Fibroblast of lung (primary cell): ENCODE results near the gene CROCC2. TPM values are rescaled to one million over a fixed set of nuclear protein-coding genes. Genes with fewer than 3 reads are reported as not detected.

ENCODE experiments used
- DNase-seq, 2 donors: peaks; one replicate each; pipeline versions ENCODE4 v3.0.0 to v3.0.0-alpha.2; 2010; ENCODE audit warnings: low read depth in 2 of 2
- H2AFZ ChIP-seq: 2 replicates; pipeline ENCODE4 v1.5.1; 2012; ENCODE audit warnings: low read length, control low read depth, inconsistent platforms
- H3K27ac ChIP-seq: 2 replicates; pipeline ENCODE4 v1.5.1; 2011; ENCODE audit warnings: low read length, control low read depth; ENCODE audit not compliant: insufficient read depth
- H3K27me3 ChIP-seq: 2 replicates; pipeline ENCODE4 v1.5.1; 2011; ENCODE audit warnings: mild to moderate bottlenecking, low read length; ENCODE audit not compliant: control insufficient read depth, insufficient read depth
- H3K36me3 ChIP-seq: 2 replicates; pipeline ENCODE4 v1.5.1; 2011; ENCODE audit warnings: low read length; ENCODE audit not compliant: control insufficient read depth, insufficient read depth
- H3K4me1 ChIP-seq: 2 replicates; pipeline ENCODE4 v1.5.1; 2011; ENCODE audit warnings: low read length; ENCODE audit not compliant: control insufficient read depth, insufficient read depth; ENCODE audit errors: extremely low read depth
- H3K4me2 ChIP-seq: 2 replicates; pipeline ENCODE4 v1.5.1; 2011; ENCODE audit warnings: low read length, control low read depth; ENCODE audit not compliant: insufficient read depth; ENCODE audit errors: extremely low read depth
- H3K4me3 ChIP-seq, 4 experiments: fragments of 200-600 bp in 1 of 4; sonication (generic) in 1 of 4; replicated peaks in 1 of 4; 2 replicates each; pipeline ENCODE4 v1.5.1; 2011 to 2016; ENCODE audit warnings: low read length in 4 of 4, low read depth in 3 of 4, mild to moderate bottlenecking in 3 of 4, control low read depth in 2 of 4, inconsistent platforms in 1 of 4, mixed read lengths in 1 of 4; ENCODE audit not compliant: insufficient read depth in 1 of 4; ENCODE audit errors: control extremely low read depth in 1 of 4
- H3K79me2 ChIP-seq: 2 replicates; pipeline ENCODE4 v1.5.1; 2012; ENCODE audit warnings: mild to moderate bottlenecking, low read length, inconsistent platforms; ENCODE audit not compliant: control insufficient read depth, insufficient read depth
- H3K9ac ChIP-seq: 2 replicates; pipeline ENCODE4 v1.5.1; 2011; ENCODE audit warnings: mild to moderate bottlenecking, low read length, control low read depth; ENCODE audit not compliant: insufficient read depth
- H3K9me3 ChIP-seq: 2 replicates; pipeline ENCODE4 v1.5.1; 2012; ENCODE audit warnings: low read depth, low read length; ENCODE audit not compliant: control insufficient read depth, insufficient read depth
- H4K20me1 ChIP-seq: 2 replicates; pipeline ENCODE4 v1.5.1; 2011; ENCODE audit warnings: low read length; ENCODE audit not compliant: control insufficient read depth, insufficient read depth; ENCODE audit errors: extremely low read depth
- EZH2 ChIP-seq: IDR thresholded peaks from 2 replicates; pipeline ENCODE4 v1.5.1; 2012; ENCODE audit warnings: low read length, control low read depth, mild to moderate bottlenecking; ENCODE audit errors: missing control alignments
- polyA plus RNA-seq, 2 donors: library from polyadenylated mRNA; depleted of rRNA in 1 of 2; stranded (reverse) in 1 of 2; unstranded in 1 of 2; fragments of >200 nt; gene quantifications; 2 replicates each; pipeline ENCODE4 v1.2.1, GENCODE V29; 2011 to 2012; ENCODE audit warnings: missing spikeins in 1 of 2
- total RNA-seq: library from RNA; depleted of rRNA; stranded (reverse); fragments of >200 nt; gene quantifications from 2 replicates; pipeline ENCODE4 v1.2.1, GENCODE V29; 2014
- TF ChIP-seq, protein P1 (sequence below), 2 donors: IDR thresholded peaks in 1 of 2; conservative IDR thresholded peaks in 1 of 2; 1 replicate in 1 of 2; 2 replicates in 1 of 2; pipeline ENCODE4 v1.5.1; 2011 to 2012; ENCODE audit warnings: low read length in 2 of 2, control low read depth in 1 of 2, inconsistent platforms in 1 of 2, low read depth in 1 of 2, mild to moderate bottlenecking in 1 of 2

The CROCC2 gene
- total and polyA plus RNA-seq, 2 donors (not counting 1 experiment from before 2014, with no cell fraction given): 0.12 to 0.33 TPM

DNA sequence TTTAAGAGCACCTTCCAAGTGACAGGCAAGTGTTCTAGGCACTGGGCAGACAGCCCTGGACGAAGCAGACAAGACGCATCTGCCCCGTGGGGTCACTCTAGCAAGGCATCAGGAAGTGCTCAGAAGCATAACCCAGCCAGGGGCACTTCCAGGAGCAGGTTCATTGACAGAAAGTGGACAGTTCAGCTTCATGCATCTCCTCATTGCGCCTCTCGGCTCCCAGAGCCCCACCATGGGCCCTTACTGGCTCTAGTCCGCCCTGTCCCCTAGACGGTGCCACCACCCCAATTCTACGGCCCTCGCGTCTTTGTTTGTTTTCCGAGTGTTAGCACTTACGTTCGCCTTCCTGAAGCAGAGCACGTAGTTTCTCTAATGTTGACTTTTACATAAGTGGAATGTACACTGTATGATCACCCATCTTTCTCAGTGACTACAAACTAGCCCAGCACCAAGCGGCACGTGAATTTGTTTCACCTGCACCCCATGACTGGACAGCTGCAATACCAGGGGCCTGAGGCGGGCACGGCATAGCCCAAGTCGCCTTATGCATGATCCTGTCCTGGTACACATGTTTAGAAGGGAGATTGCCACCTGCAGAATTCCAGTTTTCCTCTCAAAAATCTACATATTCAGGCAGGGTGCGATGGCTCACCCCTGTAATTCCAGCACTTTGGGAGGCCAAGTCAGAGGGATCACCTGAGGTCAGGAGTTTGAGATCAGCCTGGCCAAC, 125.5 kb downstream of the CROCC2 start:
- no peaks in the 10 kb centered on the region for H3K79me2 ChIP-seq
- no peak overlapping the region for H3K27ac ChIP-seq
- no peak for DNase-seq
- H3K9ac ChIP-seq: no peak overlapping the region
- no peak overlapping the region for H2AFZ ChIP-seq
- no peaks in the 10 kb centered on the region for H4K20me1 ChIP-seq
- H3K4me3 ChIP-seq: no peak overlapping the region
- peaks cover 4% of the 10 kb centered on the region for H3K36me3 ChIP-seq
- H3K4me1 ChIP-seq: no peaks in the 10 kb centered on the region
- no peaks in the 10 kb centered on the region for H3K27me3 ChIP-seq
- H3K9me3 ChIP-seq: no peaks in the 10 kb centered on the region
- TF ChIP-seq EZH2: no peak
- TF ChIP-seq, protein P1, sequence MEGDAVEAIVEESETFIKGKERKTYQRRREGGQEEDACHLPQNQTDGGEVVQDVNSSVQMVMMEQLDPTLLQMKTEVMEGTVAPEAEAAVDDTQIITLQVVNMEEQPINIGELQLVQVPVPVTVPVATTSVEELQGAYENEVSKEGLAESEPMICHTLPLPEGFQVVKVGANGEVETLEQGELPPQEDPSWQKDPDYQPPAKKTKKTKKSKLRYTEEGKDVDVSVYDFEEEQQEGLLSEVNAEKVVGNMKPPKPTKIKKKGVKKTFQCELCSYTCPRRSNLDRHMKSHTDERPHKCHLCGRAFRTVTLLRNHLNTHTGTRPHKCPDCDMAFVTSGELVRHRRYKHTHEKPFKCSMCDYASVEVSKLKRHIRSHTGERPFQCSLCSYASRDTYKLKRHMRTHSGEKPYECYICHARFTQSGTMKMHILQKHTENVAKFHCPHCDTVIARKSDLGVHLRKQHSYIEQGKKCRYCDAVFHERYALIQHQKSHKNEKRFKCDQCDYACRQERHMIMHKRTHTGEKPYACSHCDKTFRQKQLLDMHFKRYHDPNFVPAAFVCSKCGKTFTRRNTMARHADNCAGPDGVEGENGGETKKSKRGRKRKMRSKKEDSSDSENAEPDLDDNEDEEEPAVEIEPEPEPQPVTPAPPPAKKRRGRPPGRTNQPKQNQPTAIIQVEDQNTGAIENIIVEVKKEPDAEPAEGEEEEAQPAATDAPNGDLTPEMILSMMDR (conservative IDR thresholded peaks at IDR 0.05 in 1 of 2, IDR thresholded peaks at IDR 0.05 in 1 of 2; ENCODE audit: low read depth in 1 of 2, low read length in 2 of 2): no peak
- H3K4me2 ChIP-seq: no peak overlapping the region

DNA sequence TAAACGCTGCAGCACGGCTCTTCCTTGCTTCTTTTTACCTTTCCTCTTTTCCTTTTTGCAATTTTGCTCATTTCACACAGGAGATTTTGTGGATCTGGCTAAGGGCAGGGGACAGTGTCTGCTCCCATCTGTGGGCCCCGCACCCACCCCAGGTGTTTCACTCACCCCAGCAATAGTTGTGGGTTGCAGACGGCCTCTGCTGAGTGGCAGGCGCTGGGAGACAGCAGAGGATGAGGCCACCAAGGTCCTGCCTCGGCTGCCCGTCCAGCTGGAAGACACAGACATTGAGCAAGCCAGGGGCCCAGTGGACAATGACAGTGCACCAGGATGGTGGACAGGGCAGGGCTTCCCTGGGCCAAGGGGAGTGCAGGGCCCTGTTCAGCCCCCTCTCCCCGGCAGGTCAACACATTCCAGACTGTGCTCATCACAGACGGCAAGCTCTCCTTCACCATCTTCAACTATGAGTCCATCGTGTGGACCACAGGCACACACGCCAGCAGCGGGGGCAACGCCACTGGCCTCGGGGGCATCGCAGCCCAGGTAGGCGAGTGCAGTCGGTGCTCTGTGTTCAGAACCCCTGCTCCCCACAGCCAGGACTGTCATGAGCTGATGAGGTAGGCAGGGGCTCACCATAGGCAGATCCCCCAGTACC, 127.3 kb downstream of the CROCC2 start:
- Histone ChIP-seq H3K36me3 (peaks cover 6% of the 10 kb centered on the region), H3K27me3 (no peaks in the 10 kb centered on the region), H3K4me2 (no peak overlapping the region), H3K9ac (no peak overlapping the region), H3K9me3 (no peaks in the 10 kb centered on the region), H3K4me3 (no peak overlapping the region), H2AFZ (no peak overlapping the region), H3K79me2 (no peaks in the 10 kb centered on the region), H3K27ac (no peak overlapping the region), H3K4me1 (no peaks in the 10 kb centered on the region), H4K20me1 (no peaks in the 10 kb centered on the region)
- TF ChIP-seq, protein P1 (conservative IDR thresholded peaks at IDR 0.05 in 1 of 2, IDR thresholded peaks at IDR 0.05 in 1 of 2; ENCODE audit: low read depth in 1 of 2, low read length in 2 of 2): no peak
- DNase-seq: no peak

DNA sequence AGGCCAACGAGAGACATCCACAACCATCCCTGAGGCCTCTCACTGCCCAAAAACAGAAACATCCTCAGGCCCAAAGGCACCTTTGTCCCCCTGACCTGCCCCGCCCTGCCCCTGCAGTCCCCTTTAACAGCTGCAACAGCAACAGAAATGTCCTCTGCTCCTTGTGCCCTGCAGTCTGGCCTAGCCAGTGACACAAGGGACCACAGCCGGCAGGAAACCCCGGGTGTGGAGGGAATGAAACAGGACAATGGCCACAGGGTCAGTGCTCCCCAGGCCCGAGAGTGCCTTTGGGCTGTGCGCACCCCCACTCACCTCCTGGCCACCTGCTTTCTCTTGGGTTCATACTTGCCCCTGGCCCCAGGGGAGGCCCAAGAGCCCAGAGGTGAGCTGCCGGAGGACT, 127.9 kb downstream of the CROCC2 start:
- no peaks in the 10 kb centered on the region for H3K79me2 ChIP-seq
- TF ChIP-seq EZH2: no peak
- TF ChIP-seq, protein P1 (conservative IDR thresholded peaks at IDR 0.05 in 1 of 2, IDR thresholded peaks at IDR 0.05 in 1 of 2; ENCODE audit: low read depth in 1 of 2, low read length in 2 of 2): no peak
- H3K4me2 ChIP-seq: no peak overlapping the region
- H3K27ac ChIP-seq: no peak overlapping the region
- H3K4me3 ChIP-seq: no peak overlapping the region
- H3K9me3 ChIP-seq: no peaks in the 10 kb centered on the region
- no peaks in the 10 kb centered on the region for H3K27me3 ChIP-seq
- H3K36me3 ChIP-seq: peaks cover 6% of the 10 kb centered on the region
- no peak overlapping the region for H3K9ac ChIP-seq
- H4K20me1 ChIP-seq: no peaks in the 10 kb centered on the region
- no peaks in the 10 kb centered on the region for H3K4me1 ChIP-seq
- no peak for DNase-seq
- H2AFZ ChIP-seq: no peak overlapping the region
